Retina (tissue), 1 donor: ENCODE results near the gene GTF2H4.
A peak's percentile ranks its signal among the peaks of the same experiment; 100 is the strongest.
"Not testable (repeated sequence)": the region's sequence is repeated elsewhere in the genome, so short reads cannot be mapped to it uniquely, and the experiment has no call there.

Experiments used
- DNase-seq: peaks from one replicate; pipeline ENCODE4 v3.0.0-alpha.2; 2016

The GTF2H4 gene

GRCh38 chr6:30926644-30927043 is 18.6 kb downstream of the GTF2H4 start:
- DNase-seq = no peak

GRCh38 chr6:30927080-30927479 is 19.1 kb downstream of the GTF2H4 start:
- DNase-seq = not testable (repeated sequence)

- DNase-seq = no peak
Measured at GRCh38 chr6:30928677-30929076, 20.7 kb downstream of the GTF2H4 start.

- DNase-seq = no peak
Measured at GRCh38 chr6:30930506-30930905, 22.5 kb downstream of the GTF2H4 start.

DNA sequence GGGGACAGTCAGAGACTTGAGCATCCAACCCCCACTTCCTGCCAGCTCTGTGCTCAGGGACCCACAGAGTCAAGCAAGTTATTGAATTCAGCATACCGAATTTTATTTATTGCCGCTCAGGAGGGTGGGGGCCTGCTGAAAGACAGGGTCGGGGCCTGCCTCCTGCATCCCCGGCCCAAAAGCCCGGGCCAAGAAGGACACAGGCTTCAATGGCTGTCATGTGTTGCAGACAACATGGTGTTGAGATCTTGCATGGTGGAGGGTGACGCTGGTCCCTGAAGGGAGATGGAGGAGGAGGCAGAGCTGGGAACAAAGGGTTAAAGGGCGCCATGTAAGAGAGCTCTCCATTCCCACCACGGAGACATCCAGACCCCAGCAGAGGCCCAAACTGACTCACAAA is 23.3 kb downstream of the GTF2H4 start:
- no peak for DNase-seq

DNA sequence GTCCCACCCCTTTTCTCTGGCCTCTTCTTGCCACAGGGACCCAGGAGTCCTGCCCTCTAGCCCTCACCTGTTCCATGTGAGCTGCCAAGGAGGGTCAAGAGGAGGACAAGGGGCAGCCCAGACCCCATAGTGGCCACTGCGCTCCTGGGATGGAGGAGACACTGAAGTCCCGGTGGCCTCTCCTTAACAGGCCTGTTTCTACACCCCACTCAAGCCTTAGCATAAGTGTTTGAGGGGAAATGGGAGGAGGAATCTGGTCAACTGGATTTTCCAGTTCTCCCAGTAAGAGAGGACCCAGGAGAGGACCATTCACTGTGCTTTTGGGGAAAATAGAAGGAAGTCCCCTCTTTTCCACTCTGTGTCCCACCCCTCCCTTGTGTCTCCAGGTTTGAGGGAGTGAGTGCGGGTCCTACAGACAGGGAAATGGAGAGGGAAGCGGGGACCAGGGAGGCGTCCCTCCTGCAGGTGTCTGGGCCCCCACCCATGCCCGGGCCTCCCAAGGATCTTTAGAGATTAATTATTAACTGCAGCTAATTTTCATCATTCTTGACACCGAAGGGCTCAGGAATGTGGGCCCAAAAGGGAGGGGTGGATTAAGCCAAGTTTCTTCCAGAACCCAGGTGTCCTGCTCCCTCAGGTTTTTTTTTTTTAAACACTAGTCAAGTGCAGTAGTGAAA is 24.1 kb downstream of the GTF2H4 start, which contains the start of gene SFTA2:
TSS of gene SFTA2 (minus strand) at position 202 of the 677 bp plus-strand sequence. CDS start at position 128, 74 bp downstream.
- DNase-seq = no peak

DNA sequence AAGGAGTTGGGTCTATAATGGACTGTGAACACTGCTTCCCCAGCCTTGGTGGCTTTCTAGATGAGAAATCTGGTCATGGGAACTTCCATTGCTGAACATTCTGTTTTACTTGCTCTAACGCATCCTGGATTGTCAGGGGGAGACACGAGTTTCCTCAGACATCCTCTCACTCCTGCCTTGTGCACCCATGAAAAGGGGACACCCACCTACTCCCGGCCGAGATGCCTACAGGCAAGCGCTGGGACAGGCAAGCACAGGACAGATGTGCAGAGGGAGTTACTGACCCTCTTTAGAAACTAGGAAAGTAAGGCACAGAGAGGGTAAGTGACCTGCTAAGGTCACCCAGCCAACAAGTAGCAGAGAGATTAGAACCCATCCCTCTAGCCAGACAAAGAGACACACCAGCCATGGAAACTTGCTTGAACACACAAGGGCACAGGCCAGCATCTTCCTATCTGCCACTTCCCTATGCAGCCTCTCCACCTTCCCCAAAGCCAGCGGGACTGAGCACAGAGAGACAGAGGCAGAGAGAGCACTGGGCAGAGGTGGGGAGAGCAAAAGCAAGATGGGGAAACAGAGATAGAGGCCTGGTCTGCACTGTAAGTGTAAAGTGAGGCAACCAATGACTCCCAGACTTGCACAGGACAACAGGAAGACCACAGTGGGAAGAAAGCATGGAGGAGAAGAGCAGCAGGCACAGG is 24.8 kb downstream of the GTF2H4 start:
- DNase-seq = no peak

DNA sequence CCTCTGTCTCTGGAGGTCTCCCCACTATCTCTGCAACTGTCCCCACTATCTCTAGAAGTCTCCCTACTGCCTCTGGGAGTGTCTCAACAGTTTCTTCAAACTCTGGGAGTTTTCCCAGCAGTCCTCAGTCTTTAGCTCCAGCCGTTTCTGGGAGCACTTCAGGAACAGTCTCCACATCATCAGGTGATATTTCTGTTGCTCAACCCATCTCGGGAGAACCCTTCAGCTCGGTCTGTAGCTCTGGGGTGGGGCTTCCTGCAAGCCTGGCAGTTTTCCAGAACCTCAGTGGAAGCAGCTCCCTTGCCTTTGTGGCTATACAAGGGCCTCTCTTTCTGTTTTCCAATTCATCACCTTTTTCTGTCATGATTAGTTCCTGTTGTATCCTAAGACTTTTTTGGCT is 27.0 kb downstream of the GTF2H4 start:
- no peak for DNase-seq

DNA sequence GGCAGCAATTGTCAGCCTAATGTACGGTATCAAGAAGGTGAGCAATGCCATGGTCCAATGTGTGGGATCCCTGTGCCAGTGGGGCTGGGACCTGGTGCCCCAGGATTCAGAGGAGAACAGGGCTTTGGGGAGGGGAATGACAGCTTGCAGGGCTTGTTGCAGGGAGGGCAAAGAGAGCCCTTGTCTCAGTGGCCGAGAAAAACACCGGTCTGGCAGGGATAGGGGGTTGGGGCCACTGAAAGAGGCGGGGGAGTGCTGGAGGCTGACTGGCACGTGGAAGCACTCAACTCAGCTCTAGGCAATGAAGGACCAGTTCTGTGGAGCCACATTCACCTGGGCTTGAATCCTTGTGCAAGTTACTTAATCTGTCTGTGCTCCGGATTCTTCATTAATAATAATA is 29.3 kb downstream of the GTF2H4 start:
- no peak for DNase-seq

GRCh38 chr6:30938730-30939129 is 30.7 kb downstream of the GTF2H4 start:
- DNase-seq = no peak

DNA sequence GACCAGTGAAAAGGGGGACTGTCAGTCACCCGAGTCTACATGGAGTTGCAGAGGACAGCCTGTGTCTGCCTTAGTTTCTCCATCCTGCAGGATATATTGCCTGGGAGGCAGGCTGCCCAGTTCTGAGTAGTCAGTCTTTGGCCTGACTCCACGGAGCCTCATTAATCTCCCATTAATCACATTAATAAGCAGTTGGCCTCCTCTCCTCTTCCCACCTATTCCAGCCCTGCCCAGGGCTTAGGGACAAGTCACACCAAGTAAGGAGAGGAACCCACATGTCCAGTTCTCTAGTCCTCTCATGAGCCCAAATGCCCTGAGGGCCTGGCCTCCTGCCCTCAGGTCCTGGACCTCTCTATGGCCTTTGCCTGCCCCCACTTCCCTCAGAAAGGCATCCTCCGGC is 31.5 kb downstream of the GTF2H4 start:
- no peak for DNase-seq

GRCh38 chr6:30940361-30940986 is 32.5 kb downstream of the GTF2H4 start, which contains the start of gene MUCL3:
Gene MUCL3 (plus strand): TSS chr6:30940973. CDS start chr6:30941000, 27 bp downstream.
- no peak for DNase-seq

GRCh38 chr6:30942338-30943060 is 34.5 kb downstream of the GTF2H4 start:
- DNase-seq = peak; percentile 61

GRCh38 chr6:30944051-30944450 is 36.0 kb downstream of the GTF2H4 start:
- DNase-seq = no peak

DNA sequence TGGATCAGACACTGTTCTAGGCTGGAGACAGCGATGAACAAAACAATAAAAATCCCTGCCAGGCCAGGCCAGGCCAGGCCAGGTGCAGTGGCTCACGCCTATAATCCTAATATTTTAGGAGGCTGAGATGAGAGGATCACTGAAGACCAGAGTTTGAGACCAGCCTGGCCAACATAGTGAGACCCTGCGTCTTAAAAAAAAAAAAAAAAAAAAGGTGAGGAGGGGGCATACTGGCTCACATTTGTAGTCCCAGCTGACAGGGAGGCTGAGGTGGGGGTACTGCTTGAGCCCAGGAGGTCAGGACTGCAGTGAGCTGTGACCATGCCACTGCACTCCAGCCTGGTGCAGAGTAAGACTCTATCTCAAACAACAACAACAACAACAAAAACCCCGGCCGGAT is 37.3 kb downstream of the GTF2H4 start:
- no peak for DNase-seq

DNA sequence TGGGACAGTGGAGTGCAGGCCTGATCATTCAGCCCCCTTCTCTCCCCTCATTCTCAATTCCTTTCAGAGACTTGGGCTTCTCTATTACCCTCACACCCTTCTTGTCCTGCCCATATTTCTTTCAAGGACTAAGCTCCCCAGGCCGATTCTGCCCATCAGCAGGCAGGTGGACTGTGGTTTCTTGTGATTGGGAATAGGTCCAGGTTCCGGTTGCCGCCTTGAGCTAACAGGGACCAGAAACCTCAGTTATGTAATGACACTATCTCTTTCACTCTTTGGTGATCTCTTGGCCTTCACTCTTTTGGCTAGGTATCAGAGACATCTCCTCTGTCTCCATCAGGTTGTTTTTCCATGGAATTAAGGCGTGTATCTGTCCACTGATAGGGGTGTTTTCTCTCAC is 39.2 kb downstream of the GTF2H4 start:
- no peak for DNase-seq

GRCh38 chr6:30948811-30949210 is 40.8 kb downstream of the GTF2H4 start:
- no peak for DNase-seq

DNA sequence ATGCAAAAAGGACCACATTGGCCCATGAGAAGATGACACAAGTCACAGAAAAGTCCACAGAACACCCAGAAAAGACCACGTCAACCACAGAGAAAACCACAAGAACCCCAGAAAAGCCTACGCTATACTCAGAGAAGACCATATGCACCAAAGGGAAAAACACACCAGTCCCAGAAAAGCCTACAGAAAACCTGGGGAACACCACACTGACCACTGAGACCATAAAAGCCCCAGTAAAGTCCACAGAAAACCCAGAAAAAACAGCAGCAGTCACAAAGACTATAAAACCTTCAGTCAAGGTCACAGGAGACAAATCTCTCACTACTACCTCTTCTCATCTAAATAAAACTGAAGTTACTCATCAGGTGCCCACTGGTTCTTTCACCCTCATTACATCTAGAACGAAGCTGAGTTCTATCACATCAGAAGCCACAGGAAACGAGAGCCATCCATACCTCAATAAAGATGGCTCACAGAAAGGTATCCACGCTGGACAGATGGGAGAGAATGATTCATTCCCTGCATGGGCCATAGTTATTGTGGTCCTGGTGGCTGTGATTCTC is 44.0 kb downstream of the GTF2H4 start:
- no peak for DNase-seq

- no peak for DNase-seq
Measured at GRCh38 chr6:30954631-30955366, 46.8 kb downstream of the GTF2H4 start.

- DNase-seq = peak; percentile 71
Measured at GRCh38 chr6:30955367-30956042, 47.5 kb downstream of the GTF2H4 start.

GRCh38 chr6:30957716-30958115 is 49.7 kb downstream of the GTF2H4 start:
- DNase-seq = no peak
